ENCODE measurements around the gene TNFRSF19.

The TNFRSF19 gene

DNA sequence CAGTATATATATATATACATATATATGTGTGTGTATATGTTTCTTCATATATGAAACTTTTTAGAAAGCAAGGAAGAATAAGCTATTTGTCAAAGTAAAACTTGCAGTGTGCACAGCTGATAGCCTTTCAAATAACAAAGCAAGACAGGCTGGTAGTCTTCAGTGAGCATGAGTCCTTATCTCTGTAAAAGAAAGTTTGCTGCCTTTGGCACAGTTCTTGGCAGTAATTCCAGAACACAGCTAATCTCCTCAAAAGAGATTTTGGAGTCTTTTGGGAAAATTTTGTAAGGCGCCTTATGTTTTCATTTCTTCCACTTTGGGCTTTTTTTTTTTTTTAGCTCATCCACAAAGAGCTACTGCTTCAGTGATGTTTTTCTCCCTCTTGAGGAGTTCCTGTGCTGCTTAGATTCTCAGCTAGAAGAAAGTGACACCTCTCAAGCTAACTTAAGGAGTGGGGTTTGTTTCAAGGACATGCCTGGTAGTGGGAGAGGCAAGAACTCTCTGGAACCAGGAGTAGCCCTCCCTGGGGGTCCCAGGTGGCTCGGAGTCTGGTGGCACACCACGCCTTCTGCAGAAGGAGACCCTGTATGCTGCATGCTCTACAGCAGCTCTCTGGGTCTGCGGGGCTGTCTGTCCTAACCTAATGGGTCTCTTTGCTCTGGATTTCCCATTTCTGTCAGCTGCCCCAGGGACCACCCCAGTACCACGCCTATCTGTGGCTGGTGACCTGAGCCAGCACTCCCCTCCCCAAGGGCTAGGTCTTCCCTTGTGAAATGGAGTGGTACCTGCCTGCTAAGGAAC is 58.8 kb downstream of the TNFRSF19 start:
- H3K4me3 ChIP-seq (replicated peaks; ENCODE audit: low read depth, low read length), result no peak overlapping the region
- peak; percentile 61 for DNase-seq (ENCODE audit: low read depth)
- TF ChIP-seq, protein P1, sequence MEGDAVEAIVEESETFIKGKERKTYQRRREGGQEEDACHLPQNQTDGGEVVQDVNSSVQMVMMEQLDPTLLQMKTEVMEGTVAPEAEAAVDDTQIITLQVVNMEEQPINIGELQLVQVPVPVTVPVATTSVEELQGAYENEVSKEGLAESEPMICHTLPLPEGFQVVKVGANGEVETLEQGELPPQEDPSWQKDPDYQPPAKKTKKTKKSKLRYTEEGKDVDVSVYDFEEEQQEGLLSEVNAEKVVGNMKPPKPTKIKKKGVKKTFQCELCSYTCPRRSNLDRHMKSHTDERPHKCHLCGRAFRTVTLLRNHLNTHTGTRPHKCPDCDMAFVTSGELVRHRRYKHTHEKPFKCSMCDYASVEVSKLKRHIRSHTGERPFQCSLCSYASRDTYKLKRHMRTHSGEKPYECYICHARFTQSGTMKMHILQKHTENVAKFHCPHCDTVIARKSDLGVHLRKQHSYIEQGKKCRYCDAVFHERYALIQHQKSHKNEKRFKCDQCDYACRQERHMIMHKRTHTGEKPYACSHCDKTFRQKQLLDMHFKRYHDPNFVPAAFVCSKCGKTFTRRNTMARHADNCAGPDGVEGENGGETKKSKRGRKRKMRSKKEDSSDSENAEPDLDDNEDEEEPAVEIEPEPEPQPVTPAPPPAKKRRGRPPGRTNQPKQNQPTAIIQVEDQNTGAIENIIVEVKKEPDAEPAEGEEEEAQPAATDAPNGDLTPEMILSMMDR (IDR thresholded peaks at IDR 0.05; ENCODE audit: low read length, missing control alignments), result no peak

DNA sequence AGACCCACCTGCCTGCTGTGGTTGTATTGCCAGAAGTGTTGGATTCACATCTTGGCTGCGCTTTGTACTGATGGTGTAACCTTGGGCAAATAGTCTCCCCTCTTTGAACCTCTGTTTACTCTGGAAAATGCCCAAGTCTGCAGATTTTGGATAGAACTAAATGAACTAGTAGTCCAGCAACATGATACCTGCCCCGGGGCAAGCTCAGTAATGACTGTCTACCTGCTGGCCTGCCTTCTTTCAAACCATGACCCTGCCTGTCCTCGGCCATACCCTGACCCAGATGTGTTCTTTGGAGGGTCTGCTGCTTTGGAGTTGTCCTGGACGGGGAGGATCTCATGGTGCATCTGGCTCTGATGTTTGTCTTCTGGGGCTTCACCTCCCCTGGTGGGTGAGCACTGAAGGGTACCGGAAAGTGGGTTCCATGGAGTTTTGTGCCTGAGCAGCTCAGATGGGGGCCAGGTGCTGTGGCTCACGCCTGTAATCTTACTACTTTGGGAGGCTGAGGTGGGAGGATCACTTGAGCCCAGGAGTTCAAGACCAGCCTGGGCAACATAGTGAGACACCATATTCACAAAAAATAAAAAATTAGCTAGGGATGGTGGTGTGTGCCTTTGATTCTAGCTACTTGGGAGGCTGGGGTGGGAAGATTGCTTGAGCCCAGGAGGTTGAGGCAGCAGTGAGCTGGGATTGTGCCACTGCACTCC is 59.5 kb downstream of the TNFRSF19 start:
- DNase-seq (ENCODE audit: low read depth), result no peak

DNA sequence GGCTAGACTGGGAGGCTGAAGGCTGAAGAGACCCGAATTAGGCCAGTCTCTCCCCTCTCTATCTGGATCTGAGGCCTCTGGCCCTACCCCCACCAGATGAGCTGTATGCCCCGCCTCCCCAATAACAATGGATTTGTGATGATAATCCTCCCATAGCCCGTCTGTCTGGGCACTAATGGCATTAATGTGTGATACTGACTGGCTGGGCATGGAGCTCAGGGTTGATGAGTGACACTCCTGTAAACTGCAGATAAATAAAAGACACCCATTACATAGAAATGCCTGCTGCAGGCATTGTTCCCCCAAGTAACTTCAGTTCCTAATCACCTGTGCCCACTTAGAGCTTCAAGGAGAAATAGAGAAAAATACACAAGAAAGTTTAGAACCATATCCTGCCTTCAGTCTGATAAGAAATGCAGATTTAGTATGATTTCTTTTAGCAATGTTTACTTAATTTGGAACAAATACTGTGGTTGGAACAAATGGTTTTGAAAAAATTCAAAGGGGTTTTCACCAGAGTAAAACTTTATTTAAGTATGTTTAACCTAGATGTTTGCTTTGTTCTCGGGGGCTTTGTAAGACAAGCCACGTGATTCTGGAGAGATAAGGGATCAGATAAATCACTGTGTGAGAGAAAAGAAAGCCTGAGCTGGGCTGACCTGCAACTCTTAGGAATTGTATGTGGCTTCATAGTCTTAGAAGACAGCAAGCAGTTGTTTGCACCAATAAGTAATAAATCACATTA is 60.3 kb downstream of the TNFRSF19 start:
- TF ChIP-seq, protein P1 (IDR thresholded peaks at IDR 0.05; ENCODE audit: low read length, missing control alignments), result no peak
- no peak overlapping the region for H3K4me3 ChIP-seq (replicated peaks; ENCODE audit: low read depth, low read length)
- DNase-seq (ENCODE audit: low read depth), result no peak

More for the DNA sequence above, 59.5 kb downstream of the TNFRSF19 start:
- H3K4me3 ChIP-seq (replicated peaks; ENCODE audit: low read depth, low read length), result no peak overlapping the region
- TF ChIP-seq, protein P1 (IDR thresholded peaks at IDR 0.05; ENCODE audit: low read length, missing control alignments), result no peak

DNA sequence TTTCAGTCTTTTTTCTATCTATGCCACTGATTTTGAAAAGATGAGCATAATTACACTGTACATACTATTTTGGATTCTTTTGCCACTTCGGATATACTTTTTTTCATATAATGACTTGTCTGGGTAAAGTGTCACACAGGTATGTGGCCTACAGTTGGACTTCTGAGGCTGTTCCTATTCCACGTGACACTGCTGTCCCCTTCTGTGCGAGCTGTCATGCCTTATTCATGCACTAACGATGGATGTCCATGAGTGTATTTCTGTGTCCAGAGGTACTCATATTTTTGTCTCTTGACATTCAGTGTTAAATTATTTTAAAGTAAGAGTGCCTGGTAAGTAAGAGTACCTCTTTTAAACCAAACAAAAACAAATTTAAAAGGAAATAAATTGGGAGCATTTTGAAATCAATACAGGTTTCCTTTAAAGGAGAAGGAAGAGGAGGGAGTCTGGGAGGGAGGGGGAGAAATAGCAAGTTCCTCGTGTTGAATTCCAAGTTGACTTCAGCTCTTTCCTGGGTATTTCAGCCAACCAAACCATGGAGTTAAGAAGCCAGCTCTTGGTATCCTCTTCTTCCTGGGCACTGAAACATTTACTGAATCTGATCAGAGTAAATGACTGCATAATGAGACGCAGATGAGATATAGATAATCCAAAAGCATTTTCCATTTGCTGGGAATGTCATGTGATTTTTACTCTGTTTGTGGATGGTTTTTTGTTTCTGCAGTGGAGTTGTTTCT is 61.3 kb downstream of the TNFRSF19 start:
- TF ChIP-seq, protein P1 (IDR thresholded peaks at IDR 0.05; ENCODE audit: low read length, missing control alignments), result no peak
- DNase-seq (ENCODE audit: low read depth), result no peak
- no peak overlapping the region for H3K4me3 ChIP-seq (replicated peaks; ENCODE audit: low read depth, low read length)

DNA sequence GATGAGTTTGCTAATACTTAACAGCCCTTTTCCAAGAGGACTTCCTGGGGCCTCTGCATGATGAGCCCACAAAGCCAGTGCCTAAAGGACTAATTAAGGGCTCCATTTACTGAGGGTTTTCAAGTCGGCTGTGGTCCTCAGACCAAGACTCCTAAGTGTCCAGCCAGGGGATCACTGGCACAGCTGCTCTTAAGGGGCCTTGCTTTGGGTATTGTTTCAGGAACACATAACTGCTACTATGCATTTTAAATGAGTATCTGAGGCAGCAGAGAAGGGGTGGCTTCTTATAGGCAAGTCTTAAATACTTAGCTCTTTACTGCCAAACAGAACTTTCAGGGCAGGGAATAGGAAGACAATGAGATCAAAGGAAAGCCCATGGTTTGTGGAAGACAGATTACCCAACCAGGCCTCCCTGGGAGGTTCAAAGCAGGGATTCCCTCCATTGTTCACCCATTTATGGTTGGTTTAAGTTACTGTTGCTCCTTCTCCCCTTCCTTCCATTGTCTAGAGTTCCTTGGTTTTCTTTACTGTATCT is 61.9 kb downstream of the TNFRSF19 start:
- H3K4me3 ChIP-seq (replicated peaks; ENCODE audit: low read depth, low read length), result no peak overlapping the region
- DNase-seq (ENCODE audit: low read depth), result peak; percentile 49
- TF ChIP-seq, protein P1 (IDR thresholded peaks at IDR 0.05; ENCODE audit: low read length, missing control alignments), result no peak

DNA sequence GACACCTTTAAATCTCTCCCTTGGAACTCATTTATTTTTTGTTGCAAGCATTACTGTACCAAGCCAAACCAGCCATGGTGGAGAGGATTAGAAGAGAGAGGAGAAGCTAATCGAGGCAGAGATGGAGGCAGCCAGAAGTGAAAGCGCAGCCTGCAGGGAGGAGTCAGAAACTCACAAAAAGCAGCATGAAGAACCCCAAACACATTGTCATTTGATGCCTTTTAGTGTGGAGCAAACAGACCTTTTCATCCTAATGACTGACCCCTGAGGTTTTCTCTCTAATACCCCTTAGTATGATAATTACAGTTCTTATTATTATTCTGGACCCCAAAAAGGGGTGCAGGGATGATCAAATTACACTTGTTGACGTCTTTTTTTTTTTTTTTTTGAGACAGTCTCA is 62.5 kb downstream of the TNFRSF19 start:
- no peak overlapping the region for H3K4me3 ChIP-seq (replicated peaks; ENCODE audit: low read depth, low read length)
- TF ChIP-seq, protein P1 (IDR thresholded peaks at IDR 0.05; ENCODE audit: low read length, missing control alignments), result no peak
- DNase-seq (ENCODE audit: low read depth), result no peak

Measured in fibroblast of pulmonary artery (primary cell).